ENCODE results near the gene LOXL3.
A peak's percentile ranks its signal among the peaks of the same experiment; 100 is the strongest.

Gene LOXL3

DNA sequence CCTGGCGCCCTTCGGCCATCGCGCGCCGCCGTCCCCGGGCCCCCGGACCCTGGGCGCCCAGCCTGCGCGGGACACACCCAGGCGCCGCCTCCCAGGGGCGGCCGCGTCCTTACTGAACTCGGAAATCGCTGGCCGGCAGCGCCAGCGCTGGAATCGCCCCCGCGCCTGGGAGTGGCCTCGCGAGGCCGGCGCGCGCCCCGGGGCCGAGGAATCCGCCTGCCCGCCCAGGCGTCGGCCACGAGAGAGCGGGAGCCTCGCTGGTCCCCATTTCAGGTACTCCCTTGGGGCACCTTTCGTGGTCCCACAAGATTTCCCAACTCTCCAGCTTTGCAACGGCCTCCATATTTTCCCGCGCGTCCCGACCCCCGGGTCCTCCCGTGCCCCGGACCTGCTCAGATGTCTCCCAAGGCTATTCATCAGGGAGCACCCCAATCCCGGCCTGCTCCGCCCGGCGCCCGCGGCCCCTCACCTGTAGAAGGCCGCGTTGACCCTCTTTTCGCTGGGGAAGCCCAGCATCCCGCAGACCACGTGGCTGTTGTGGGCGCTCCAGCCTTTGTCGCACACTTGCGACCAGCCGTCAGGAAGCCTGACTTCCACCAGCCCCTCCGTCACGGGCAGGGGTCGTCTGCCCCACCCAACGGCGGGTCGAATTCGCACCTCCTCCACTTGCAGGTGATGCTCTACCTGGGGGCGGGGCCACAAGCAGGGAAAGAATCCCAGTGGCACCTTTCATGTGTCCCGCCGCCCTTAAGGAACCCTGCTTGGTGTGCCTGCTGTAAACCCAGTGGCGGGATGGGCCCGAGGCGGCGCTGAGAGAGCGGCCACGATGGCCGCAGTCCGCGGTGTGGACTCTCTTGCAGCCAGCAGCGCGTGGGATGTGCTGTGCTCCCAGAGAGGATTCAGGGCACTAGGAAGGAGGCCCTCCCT lies 4.6 kb downstream of the LOXL3 start:
- no peak for DNase-seq

DNA sequence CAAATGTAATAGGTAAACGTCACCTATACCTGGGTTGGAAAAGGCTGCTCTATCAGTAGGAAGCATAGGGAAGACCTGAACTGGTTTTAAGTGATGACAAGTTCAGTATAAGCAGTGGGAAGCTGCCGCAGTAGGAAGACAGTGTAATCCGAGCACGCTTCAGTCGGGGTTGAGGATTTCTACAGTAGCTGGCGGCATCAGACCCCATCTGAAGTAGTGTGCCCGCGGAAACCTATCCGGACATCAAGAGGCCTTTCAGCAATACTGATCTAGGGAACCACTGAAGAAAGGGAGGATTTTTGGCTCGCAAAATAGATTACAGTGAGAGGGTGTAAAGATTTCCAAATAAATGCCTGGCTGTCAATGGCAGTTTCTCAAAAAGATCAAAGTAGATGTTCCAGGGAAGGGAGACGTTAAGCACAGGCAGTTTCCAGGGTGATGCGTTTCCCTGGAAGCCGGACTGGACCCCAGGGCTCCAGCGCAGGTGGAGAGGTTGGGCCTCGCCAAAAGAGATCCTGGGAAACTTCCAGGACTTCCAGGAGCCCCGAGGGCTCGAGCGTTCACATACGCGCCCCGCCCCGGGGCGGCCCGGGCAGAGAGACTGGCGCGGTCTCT lies 5.3 kb downstream of the LOXL3 start:
- DNase-seq = no peak

DNA sequence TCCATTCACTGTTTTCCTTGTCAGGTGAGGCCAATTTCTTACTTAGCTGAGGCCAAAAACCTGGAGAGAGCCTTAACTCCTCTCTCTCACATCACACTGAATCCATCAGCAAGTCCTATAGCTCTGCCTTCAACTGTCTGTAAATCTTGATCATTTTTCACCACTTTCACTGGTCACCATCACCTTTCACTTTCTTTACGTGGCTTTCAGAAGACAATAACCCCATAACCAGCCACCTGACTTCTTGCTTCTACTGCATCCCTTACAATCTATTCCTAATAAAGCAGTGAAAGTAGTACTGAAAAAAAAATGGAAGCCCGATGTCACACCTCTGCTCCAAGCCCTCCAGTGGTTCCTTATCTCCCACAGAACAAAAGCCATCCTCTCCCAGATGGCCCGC lies 7.7 kb downstream of the LOXL3 start:
- no peak for DNase-seq

DNA sequence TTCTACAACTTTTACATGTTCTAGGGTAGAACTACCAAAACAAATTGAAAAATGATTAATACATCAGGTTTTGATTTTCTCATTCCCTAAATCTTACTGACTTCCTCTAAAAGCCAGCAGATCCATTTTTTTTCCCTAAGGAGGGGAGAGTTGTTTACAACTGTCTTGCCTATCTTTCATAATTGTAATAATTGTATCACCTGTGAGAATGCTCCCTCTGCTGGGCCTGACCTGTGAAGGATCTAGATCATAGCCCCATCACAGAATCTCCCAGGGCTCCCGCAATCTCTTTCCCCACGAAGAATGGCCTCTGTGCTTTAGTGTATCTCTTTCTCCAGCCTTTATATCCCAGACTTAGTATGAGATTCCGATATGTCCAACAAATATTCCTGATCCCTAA lies 9.1 kb downstream of the LOXL3 start:
- DNase-seq = no peak

DNA sequence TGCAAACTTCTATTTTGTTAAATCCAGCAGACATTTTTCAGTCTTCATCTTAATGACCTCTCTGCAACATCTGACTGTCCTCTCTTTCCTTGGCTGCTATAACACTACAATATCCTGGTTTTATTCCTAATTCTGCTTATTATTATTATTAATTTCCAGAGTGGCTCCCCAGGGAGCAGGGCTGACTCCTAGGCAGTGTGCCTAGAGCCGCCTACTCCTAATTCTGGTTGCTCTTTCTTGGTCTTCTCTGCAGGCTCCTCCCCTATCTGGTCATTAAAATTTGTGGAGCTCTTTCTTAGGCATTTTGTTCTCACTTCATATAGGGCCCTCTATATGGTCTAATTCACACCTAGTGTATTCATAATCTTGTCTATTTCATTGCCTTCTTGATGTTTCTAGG lies 10.8 kb downstream of the LOXL3 start:
- DNase-seq = no peak

DNA sequence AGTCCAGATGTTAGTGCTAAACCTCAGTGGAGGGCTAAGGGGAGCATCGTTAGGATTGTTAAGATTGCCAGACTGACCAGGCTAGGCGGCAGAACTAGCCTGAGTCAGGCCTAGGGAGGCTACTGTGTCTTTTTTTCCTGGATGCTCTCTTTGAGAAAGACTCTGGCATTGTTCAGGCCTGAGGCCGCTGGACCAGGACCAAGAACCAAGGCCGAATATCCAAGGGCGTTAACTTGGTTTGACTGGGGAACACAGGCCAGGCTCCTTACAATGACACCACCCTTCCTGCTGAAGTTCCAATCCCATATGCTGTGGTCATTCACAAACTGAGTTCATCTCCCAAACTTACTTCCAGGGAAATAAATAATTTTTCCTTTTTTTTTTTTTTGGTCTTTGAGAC lies 13.5 kb downstream of the LOXL3 start:
- no peak for DNase-seq

DNA sequence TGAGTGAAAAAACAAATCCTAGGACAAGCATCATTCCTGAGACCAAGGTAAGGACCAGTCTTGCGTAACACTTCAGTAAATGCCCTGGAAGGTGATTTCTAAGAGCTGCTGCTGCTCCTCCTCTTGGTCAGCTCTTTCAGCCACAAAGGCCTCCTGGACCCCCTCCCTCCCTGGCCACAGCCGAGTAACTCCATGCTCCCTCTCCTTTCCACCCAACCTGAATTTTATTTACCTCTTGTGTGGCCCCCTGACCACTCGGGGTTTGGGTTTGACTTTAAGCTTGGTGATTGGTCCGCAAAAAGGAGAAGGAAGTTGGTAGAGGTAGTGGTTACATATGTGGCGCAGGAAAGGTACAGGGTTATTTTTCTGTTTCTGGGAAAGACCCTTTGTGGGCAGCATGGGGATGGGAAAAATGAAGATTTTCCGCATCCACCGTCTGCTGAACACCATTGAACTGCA lies 14.8 kb downstream of the LOXL3 start:
- no peak for DNase-seq

DNA sequence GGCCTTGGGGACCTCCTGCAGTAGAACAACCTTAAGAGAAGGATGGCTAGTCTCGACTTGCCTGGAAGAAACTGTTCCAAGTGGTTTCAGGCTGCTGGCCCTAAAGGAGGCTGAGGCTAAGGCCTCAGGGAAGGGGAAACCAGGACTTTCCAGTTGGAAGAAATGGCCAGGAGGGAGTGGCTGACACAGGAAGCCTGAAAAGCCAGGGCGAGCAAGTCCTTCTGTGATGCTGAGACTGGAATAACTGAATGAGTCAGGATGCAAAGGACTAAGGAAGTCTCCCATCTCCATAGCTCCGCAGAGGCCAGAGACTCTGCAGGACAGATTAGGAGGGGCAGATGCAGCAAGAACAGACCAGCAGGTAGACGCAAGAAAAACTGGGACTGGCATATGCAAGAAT lies 16.6 kb downstream of the LOXL3 start:
- no peak for DNase-seq

DNA sequence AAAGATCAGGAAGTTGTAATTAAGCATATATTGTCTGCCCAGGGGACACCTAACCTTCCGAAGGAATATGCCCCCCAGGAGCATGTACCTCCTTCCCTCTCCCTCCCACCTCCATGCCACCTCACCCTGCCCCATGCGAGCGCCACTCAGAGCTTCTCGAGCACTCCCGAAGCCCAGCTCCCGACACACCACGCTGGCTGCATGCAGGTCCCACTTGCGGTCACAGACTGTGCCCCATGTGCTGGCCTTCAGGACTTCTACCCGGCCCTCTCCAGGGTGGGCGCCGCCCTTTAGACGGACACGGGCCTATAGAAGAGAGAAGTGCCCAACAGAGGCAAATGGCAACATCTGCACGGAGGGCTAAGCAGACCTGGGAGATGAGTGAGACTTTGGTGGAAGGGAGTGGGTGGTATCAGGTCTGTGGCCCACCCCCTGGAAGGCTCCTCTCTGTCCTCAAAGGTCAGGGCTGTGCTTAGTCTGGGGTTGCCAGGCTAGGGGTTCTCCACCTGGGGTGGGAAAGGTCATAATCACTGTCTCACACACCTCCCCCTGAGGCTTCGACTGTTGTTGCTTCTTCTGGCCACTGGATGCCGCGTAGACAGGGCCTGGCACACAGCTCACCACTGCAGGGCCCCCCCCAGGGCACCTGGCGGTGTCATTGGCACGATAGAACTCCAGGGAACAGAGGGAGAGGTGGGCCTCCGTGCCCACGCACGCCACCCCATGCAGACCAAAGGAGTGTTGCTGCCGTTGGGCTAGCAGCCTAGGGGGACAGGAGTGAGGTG lies 17.4 kb downstream of the LOXL3 start:
- no peak for DNase-seq

DNA sequence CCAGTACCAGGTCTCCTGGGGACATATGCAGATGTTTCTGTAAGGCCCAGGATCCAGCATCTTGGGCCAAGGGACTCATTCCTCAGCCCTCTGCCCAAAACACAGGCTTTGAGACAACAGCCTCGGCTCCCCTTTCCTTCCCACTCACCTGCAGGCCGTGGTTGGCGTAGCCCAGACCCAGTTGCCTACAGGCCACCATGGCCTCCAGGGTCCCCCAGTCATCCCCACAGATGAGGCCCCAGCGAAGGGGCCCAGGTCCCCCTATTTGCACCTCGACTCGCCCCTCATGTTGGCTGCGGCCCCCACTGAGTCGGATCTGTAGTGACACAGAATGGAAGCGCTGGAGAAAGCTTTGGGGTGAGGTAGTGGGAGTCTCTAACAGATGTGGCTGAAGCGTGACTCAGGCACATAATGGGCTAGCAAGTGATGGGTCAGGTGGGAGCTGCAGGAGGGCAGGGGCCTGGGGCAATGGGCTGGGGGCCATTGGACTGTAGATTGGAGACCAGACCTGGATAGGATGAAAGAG lies 18.2 kb downstream of the LOXL3 start:
- no peak for DNase-seq

DNA sequence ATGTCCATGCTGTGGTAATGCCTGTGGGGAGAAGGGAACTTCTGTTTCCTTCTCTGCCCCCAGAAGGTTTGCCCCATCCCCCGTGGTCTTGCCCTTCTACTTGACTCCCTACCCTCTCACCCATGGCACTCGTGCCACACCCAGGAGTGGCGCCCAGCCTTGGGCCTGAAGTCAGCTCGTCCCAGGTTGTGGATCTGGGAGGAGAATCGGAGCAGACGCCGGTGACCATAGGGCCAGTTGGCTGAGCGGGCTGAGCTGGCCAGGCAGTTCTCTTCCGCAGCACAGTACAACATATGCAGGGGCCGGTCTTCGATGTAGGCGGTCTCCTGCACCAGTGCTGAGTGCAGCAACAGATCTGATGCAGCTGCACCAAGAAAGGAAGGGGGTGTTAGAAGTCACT lies 19.3 kb downstream of the LOXL3 start:
- no peak for DNase-seq

DNA sequence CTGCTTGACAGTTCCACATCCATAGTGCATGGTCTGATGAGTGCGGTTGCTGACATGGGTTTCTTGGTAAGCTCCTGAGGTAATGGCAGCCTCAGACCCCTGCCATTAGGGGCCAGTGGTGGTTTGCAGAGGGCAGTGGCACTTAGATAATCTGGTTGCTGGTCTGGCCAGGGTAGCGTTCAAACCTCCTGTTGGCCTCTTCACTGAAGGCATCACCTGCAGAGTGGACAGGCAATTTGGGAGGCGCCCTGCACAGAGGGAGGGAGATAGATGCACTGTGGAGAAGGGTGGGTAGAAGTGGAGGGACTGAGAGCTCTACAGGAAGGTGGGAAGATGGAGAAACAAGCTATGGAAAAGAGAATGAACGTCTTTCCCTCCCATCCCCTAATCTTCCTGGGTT lies 20.3 kb downstream of the LOXL3 start:
- no peak for DNase-seq

DNA sequence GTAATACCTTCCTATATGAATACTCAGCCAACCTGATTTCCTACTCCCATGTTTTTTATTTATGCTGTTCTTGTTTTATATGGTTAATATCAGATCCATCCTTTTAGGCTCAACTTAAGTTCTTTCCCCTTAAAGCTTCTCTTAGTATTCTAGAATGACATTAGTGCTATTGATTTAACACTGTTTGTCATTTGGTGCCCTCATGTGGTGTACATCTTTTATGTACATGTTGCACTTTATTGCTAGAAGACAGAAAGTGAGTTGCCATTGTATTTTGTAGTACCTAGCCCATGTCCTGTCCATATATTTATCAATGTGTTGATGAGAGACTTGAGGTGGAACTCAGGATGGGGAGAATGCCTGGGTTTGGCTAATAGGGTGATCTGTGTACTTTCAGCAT lies 21.5 kb downstream of the LOXL3 start:
- DNase-seq = no peak

DNA sequence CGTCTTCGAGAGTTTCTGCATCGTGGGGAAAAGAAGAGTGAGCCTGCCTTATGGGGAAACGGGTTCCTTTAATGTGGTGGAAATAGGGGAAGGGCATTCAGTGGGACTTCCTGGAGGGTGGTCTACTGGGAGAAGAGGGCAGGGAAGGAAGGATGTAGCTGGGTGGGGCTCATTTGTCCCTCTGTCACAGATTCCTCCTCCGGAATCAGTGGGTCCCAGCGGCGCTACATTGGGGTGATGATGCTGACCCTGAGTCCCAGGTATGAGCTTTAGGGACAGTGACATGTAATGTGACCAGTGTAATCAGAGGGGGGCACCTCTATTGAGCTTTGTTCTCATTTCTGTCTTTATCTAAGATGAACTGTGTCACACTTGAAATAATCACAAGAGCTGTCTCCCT lies 22.1 kb downstream of the LOXL3 start:
- DNase-seq = no peak

DNA sequence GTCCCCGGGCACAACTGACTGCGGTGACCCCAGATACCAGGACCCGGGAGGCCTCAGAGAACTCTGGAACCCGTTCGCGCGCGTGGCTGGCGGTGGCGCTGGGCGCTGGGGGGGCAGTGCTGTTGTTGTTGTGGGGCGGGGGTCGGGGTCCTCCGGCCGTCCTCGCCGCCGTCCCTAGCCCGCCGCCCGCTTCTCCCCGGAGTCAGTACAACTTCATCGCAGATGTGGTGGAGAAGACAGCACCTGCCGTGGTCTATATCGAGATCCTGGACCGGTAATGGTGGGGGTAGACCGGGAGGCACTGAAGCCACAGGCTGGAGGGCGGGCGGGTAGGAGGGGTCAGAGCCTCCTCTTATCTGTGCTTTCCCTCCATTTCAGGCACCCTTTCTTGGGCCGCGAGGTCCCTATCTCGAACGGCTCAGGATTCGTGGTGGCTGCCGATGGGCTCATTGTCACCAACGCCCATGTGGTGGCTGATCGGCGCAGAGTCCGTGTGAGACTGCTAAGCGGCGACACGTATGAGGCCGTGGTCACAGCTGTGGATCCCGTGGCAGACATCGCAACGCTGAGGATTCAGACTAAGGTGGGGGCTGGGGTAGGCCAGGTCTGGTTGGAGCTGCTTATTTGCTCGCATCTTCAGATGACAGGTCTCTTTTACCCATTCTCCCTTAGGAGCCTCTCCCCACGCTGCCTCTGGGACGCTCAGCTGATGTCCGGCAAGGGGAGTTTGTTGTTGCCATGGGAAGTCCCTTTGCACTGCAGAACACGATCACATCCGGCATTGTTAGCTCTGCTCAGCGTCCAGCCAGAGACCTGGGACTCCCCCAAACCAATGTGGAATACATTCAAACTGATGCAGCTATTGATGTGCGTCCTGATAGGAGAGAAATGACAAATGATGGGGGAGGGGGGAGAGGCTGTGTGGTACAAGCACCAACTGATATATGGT lies 23.2 kb downstream of the LOXL3 start:
- DNase-seq = peak; percentile 63

DNA sequence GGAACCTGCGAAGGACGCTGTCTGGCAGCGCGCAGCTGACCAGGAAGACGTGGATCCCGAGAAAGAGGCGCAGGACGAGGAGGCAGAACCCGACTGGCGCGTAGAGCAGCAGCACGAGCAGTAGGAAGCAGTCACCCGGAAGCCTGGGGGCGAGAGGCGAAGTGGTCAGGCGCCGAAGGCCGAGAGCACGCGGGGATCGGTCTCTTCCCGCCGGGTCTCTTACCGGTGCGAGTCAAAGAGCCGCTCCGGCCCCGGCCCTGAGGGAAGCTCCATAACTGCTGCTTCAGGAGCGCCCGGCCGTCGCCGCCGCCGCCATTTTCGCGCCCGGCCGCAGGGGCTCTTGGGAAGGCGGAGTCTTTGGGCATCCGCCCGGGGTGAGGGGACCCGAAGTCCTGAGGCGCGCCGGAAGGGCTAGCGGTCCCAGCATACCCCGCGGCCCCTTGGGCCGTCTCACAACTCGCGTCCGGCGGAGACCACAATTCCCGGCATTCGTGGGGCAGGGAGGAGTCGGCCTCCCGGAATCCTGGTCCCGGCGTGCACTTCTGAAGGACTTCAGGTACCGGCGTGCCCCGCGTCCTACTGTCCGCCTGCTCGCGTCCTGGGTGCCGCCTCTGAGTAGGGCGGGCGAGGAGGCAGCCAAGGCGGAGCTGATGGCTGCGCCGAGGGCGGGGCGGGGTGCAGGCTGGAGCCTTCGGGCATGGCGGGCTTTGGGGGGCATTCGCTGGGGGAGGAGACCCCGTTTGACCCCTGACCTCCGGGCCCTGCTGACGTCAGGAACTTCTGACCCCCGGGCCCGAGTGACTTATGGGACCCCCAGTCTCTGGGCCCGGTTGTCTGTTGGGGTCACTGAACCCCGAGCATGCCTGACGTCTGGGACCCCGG lies 24.1 kb downstream of the LOXL3 start, which contains the start of the genes AUP1 and HTRA2:
TSS of gene AUP1 (minus strand) at position 350 of the 882 bp plus-strand sequence. CDS start at position 273, 77 bp downstream.
TSS of gene HTRA2 (plus strand) at position 577 of the 882 bp plus-strand sequence. CDS start at position 651, 74 bp downstream.
- peak; percentile 84 for DNase-seq

DNA sequence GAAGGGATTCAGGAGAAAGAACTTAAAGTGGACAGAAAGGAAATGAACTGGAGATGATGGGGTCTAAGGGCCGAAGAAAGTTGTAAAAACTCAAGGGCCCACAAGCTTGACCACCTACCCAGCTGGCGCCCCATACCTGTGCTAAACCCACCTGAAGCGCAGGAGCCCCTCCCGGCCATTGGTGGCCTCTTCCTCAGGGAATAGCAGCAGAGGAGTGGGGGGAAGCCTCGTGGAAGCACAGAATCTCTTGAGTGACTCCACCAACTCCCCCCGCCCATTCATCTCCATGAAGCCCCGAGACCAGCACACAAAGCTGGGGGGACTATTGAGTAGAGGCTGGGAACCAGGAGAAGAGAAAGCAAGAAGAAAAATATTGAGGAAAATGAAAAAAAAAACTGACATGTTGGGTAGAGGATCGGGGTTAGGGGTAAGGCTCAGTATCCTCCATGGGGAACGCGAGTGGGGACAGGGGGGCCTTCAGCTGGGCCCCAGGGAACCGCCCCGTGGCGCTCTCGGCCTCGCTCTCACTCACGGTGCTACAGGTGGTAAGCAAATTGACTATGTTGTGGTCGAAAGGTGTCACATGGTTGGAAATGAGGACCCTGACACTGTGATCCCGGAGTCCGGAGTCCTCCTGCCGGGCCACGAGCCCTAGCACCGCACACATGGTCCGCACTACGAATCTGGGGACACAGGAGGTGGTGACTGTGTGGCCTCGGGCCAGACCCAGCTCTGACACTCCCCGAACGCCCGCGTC lies 25.0 kb downstream of the LOXL3 start:
- DNase-seq = no peak

DNA sequence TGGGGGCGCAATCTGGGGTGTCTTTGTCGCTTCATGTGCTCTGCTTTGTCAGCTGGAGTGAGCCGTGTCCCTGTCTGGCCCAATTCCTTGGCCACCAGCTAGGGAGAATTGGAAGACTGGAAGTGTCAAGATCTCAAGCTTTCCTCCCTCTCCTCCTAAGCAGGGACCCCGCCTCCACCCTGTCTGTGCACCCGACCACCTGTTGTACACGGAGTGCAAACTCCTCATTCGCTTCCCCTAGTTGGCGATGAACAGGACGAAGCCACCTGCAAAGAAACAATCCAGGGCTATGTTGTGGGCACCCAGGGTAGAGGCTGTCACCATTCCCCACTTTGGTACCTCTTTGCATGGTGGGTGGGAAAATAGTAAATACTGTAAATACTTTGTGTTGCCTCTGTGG lies 26.0 kb downstream of the LOXL3 start:
- DNase-seq = no peak

DNA sequence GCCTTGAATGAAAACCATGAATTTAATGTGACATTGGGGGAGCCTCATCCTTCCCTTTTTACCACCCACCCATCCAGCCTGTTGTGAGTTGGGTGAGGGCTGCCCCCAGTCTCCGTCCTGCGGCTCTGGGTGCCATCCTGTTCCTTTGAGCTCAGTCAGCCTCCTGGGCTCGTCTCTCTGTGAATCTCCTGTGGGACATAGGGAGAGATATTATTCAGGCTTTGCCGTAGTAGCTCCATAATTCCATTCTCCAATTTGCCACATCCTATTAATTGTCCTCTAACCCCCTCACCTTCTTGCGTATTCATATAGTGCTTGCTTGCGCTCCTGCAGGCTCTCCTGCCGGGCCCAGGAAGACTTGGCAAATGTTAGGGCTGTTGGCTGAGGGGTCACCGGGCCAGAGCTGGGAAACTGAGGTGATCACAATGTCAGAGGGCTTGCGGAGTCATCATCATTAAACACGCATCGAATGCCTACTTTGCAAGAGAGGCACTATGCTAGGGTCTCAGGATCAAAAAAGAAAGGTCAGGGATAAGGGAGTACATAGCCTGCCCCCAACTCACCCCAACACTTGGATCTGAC lies 27.0 kb downstream of the LOXL3 start:
- no peak for DNase-seq

All from activated CD4-positive, CD25-positive, alpha-beta regulatory T cell treated with anti-CD3 and anti-CD28 coated beads, Interleukin-2, amount 50 U/mL, for 72 hours (primary cell).